Stimulated activated CD4-positive, alpha-beta T cell treated with anti-CD3 and anti-CD28 coated beads, Interleukin-12 subunit alpha, Interleukin-12 subunit beta, amount 100 ng/mL, for 24 hours (primary cell): Measurements from ENCODE around the gene MAP2.

Experiments used
- DNase-seq, 2 experiments: peaks; one replicate each; pipeline ENCODE4 v3.0.0-alpha.2; 2020; ENCODE audit warnings: low read depth in 2 of 2

MAP2 gene

GRCh38 chr2:209648714-209649113 is 224.9 kb downstream of the MAP2 start:
- no peak for DNase-seq

GRCh38 chr2:209653134-209653533 is 229.3 kb downstream of the MAP2 start:
- DNase-seq, result no peak

GRCh38 chr2:209661286-209661894 is 237.5 kb downstream of the MAP2 start:
- DNase-seq, result no peak

GRCh38 chr2:209662021-209662420 is 238.2 kb downstream of the MAP2 start:
- no peak for DNase-seq

GRCh38 chr2:209663139-209663538 is 239.3 kb downstream of the MAP2 start:
- DNase-seq, result no peak

GRCh38 chr2:209663656-209664055 is 239.8 kb downstream of the MAP2 start:
- no peak for DNase-seq

GRCh38 chr2:209666296-209666695 is 242.4 kb downstream of the MAP2 start:
- no peak for DNase-seq

GRCh38 chr2:209671020-209671680 is 247.3 kb downstream of the MAP2 start:
- no peak for DNase-seq

GRCh38 chr2:209673811-209674210 is 250.0 kb downstream of the MAP2 start:
- DNase-seq, result no peak

- no peak for DNase-seq
Observed at GRCh38 chr2:209680596-209680995, 256.7 kb downstream of the MAP2 start.

GRCh38 chr2:209681201-209681735 is 257.4 kb downstream of the MAP2 start:
- DNase-seq, result no peak

- DNase-seq, result no peak
Observed at GRCh38 chr2:209682646-209683045, 258.8 kb downstream of the MAP2 start.

- no peak for DNase-seq
Observed at GRCh38 chr2:209685340-209685739, 261.5 kb downstream of the MAP2 start.

- DNase-seq, result no peak
Observed at GRCh38 chr2:209685963-209686362, 262.1 kb downstream of the MAP2 start.

GRCh38 chr2:209686448-209686847 is 262.6 kb downstream of the MAP2 start:
- no peak for DNase-seq

GRCh38 chr2:209687323-209687969 is 263.6 kb downstream of the MAP2 start:
- DNase-seq, result no peak

- no peak for DNase-seq
Observed at GRCh38 chr2:209688385-209688784, 264.5 kb downstream of the MAP2 start.

- no peak for DNase-seq
Observed at GRCh38 chr2:209690029-209690754, 266.3 kb downstream of the MAP2 start.

GRCh38 chr2:209694748-209695147 is 270.9 kb downstream of the MAP2 start:
- no peak for DNase-seq

- DNase-seq, result no peak
Observed at GRCh38 chr2:209696836-209697711, 273.2 kb downstream of the MAP2 start.

- DNase-seq, result no peak
Observed at GRCh38 chr2:209702775-209703174, 278.9 kb downstream of the MAP2 start.
